ENCODE measurements around the gene PNMA1. TPM values are rescaled to one million over a fixed set of nuclear protein-coding genes. Genes with fewer than 3 reads are reported as not detected.

PNMA1 gene
- total RNA-seq, 1 experiment from 2014 or later: 24.6 TPM

- RAD21 ChIA-PET (ENCODE audit: low non-redundant PET in 1 of 2, low total read pairs in 2 of 2, uncharacterized antibody in 2 of 2, unreplicated experiment in 2 of 2): no interaction called here
- intact Hi-C loops (cut with micrococcal nuclease): no loop called here
- no TSS peak for BruUV-seq (replicated peaks)
- H3K4me2 ChIP-seq (ENCODE audit: low read length): no peak overlapping the region
- no peak overlapping the region for H3K9ac ChIP-seq (ENCODE audit: low read length)
- H3K36me3 ChIP-seq (ENCODE audit: control insufficient read depth in 1 of 2, insufficient read depth in 2 of 2, low read length in 2 of 2): no peaks in the 10 kb centered on the region
- H3K4me1 ChIP-seq (ENCODE audit: control insufficient read depth in 1 of 2, insufficient read depth in 2 of 2, low read length in 2 of 2): peaks cover 0 to 6% of the 10 kb centered on the region in 2 experiments; a peak in 1 of 4 replicates
- no peak overlapping the region for H3K4me3 ChIP-seq (replicated peaks in 1 of 2; ENCODE audit: low read depth in 1 of 2, low read length in 2 of 2)
- CTCF ChIA-PET: no interaction called here
- TF ChIP-seq EGR1 (IDR thresholded peaks at IDR 0.05; ENCODE audit: low read depth) (no peak), TCF7L2 (IDR thresholded peaks at IDR 0.05; ENCODE audit: borderline replicate concordance, extremely low read depth, insufficient read depth, insufficient read length) (no peak), EZH2 (IDR thresholded peaks at IDR 0.05) (no peak), ZFX (IDR thresholded peaks at IDR 0.05) (no peak), EZH2phosphoT487 (IDR thresholded peaks at IDR 0.05; ENCODE audit: borderline replicate concordance) (no peak), POLR2AphosphoS5 (IDR thresholded peaks at IDR 0.05; ENCODE audit: low read depth, low read length) (no peak), ZBTB33 (IDR thresholded peaks at IDR 0.05; ENCODE audit: extremely low read depth, insufficient replicate concordance, low read length) (no peak), CBX3 (IDR thresholded peaks at IDR 0.05; ENCODE audit: low read depth) (no peak), POLR2A (IDR thresholded peaks at IDR 0.05; ENCODE audit: borderline replicate concordance, extremely low read depth, insufficient read depth, insufficient read length) (no peak), MAX (IDR thresholded peaks at IDR 0.05) (no peak), ELF1 (IDR thresholded peaks at IDR 0.05; ENCODE audit: borderline replicate concordance, low read depth) (no peak), CTCF (IDR thresholded peaks at IDR 0.05 in 2 of 3, conservative IDR thresholded peaks at IDR 0.05 in 1 of 3; ENCODE audit: borderline replicate concordance in 1 of 3, insufficient read depth in 1 of 3, low read depth in 2 of 3, low read length in 2 of 3) (no peak), ZNF274 (IDR thresholded peaks at IDR 0.05; ENCODE audit: low read depth, low read length) (no peak), CEBPB (IDR thresholded peaks at IDR 0.05; ENCODE audit: low read depth) (no peak), SIN3A (IDR thresholded peaks at IDR 0.05; ENCODE audit: low read depth) (no peak), REST (IDR thresholded peaks at IDR 0.05; ENCODE audit: low read depth) (no peak), FOSL1 (IDR thresholded peaks at IDR 0.05; ENCODE audit: low read depth) (no peak)
- no peaks in the 10 kb centered on the region for H4K20me1 ChIP-seq (ENCODE audit: insufficient read depth)
- DNase-seq (ENCODE audit: low read depth, low spot score) (no peak), ATAC-seq (no peak)
- H3K9me3 ChIP-seq (ENCODE audit: control insufficient read depth in 1 of 2, insufficient read depth in 1 of 2, low read depth in 1 of 2, low read length in 2 of 2): no peaks in the 10 kb centered on the region
- H3K9me2 ChIP-seq (ENCODE audit: insufficient read depth): no peaks in the 10 kb centered on the region
- POLR2A ChIA-PET: no interaction called here
- H2AFZ ChIP-seq (ENCODE audit: low read depth, low read length, poor library complexity, severe bottlenecking): no peak overlapping the region
- H3K79me2 ChIP-seq (ENCODE audit: insufficient read depth, low read length): no peaks in the 10 kb centered on the region
- no peaks in the 10 kb centered on the region for H3K27me3 ChIP-seq (ENCODE audit: insufficient read depth, low read length)
- no peak overlapping the region for H3K27ac ChIP-seq (ENCODE audit: low read depth, low read length)
Observed at GRCh38 chr14:73694083-73694482, 20.1 kb downstream of the PNMA1 start.

Measured in HCT116 (cell line).